ENCODE results near the gene OTUD1.

OTUD1 gene

DNA sequence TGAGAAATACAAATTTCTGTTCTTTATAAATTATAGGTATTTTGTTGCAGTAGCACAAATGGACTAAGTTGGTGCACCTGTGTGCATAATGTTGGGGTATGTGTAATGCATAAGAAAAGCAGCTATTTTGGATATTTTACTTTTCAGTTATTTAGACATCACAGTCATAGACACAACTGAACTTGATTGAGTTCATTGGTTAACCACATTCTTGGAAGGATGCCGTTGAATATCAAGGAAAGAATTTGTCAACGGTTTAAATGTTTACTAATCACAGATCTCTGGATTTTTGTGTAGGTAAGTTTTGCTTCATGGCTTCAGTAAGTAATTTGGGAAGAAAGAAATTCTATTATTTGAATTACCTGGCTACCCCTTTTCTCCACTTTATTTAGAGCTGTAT, 4.1 kb downstream of the OTUD1 start:
- Histone ChIP-seq H3K14ac (ENCODE audit: low read length in 2 of 2) (no peak overlapping the region), H3K4me3 (ENCODE audit: insufficient read depth in 1 of 2, low read depth in 1 of 2, low read length in 2 of 2) (peak overlapping the region in 1 of 2 experiments; percentile 85), H3K27me3 (ENCODE audit: control insufficient read depth in 1 of 2, insufficient read depth in 1 of 2, low read length in 2 of 2) (no peaks in the 10 kb centered on the region), H3K4me1 (ENCODE audit: control insufficient read depth, insufficient read depth, low read depth, low read length) (peaks cover 8% of the 10 kb centered on the region), H2BK120ac (ENCODE audit: low read depth, low read length) (no peak overlapping the region), H2AFZ (ENCODE audit: low read depth, low read length) (no peak overlapping the region), H2BK15ac (ENCODE audit: low read depth, poor library complexity, severe bottlenecking) (no peak overlapping the region), H3K9ac (ENCODE audit: low read length) (no peak overlapping the region), H4K91ac (ENCODE audit: low read length) (no peak overlapping the region), H3K9me3 (ENCODE audit: control insufficient read depth, low read length) (no peaks in the 10 kb centered on the region), H3K23ac (ENCODE audit: low read length in 2 of 2) (no peak overlapping the region), H3K18ac (ENCODE audit: low read depth in 1 of 2, low read length in 2 of 2) (no peak overlapping the region), H3K36me3 (ENCODE audit: control insufficient read depth in 1 of 2, insufficient read depth in 2 of 2, low read depth in 1 of 2, low read length in 2 of 2) (peaks cover 0 to 10% of the 10 kb centered on the region in 2 experiments), H2BK5ac (ENCODE audit: low read depth, low read length, poor library complexity, severe bottlenecking) (no peak overlapping the region), H3K4ac (ENCODE audit: low read depth in 1 of 2, low read length in 2 of 2) (no peak overlapping the region), H4K8ac (ENCODE audit: low read length) (no peak overlapping the region), H3K27ac (ENCODE audit: low read length, poor library complexity, severe bottlenecking) (no peak overlapping the region), H2BK12ac (ENCODE audit: low read length in 2 of 2) (no peak overlapping the region), H3K4me2 (ENCODE audit: low read length, poor library complexity, severe bottlenecking) (no peak overlapping the region), H2AK5ac (ENCODE audit: low read length, severe bottlenecking) (no peak overlapping the region), H3K79me1 (replicated peaks; ENCODE audit: low read length, poor library complexity, severe bottlenecking) (peaks cover 7% of the 10 kb centered on the region)
- WGBS = 70% methylated on average over 2 of the region's 2 CpGs
- DNase-seq = no peak

DNA sequence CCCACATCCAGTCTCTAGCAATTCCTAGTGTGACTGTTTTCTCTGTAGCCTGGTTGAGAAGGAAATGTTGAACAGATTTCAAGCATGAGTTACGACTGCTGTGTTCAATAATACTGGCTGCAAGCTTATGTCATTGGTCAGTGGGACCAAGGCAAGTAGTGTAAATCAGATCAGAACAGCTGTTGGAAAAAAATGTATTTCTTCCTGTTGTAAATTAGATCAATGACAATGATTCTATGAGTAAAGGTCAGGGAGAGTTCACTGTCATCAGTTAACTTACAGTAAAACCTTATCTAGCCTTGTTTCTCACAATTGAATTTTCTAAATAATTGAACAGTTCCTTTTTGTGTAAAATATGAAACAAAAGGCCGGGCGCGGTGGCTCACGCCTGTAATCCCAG, 6.7 kb downstream of the OTUD1 start:
- no peaks in the 10 kb centered on the region for H3K27me3 ChIP-seq (ENCODE audit: control insufficient read depth in 1 of 2, insufficient read depth in 1 of 2, low read length in 2 of 2)
- H3K23ac ChIP-seq (ENCODE audit: low read length in 2 of 2) = no peak overlapping the region
- no peak overlapping the region for H2AK5ac ChIP-seq (ENCODE audit: low read length, severe bottlenecking)
- no peak for DNase-seq
- H3K9me3 ChIP-seq (ENCODE audit: control insufficient read depth, low read length) = no peaks in the 10 kb centered on the region
- H2BK5ac ChIP-seq (ENCODE audit: low read depth, low read length, poor library complexity, severe bottlenecking) = no peak overlapping the region
- H2AFZ ChIP-seq (ENCODE audit: low read depth, low read length) = no peak overlapping the region
- no peak overlapping the region for H2BK12ac ChIP-seq (ENCODE audit: low read length in 2 of 2)
- no peak overlapping the region for H2BK15ac ChIP-seq (ENCODE audit: low read depth, poor library complexity, severe bottlenecking)
- H3K79me1 ChIP-seq (replicated peaks; ENCODE audit: low read length, poor library complexity, severe bottlenecking) = peaks cover 5% of the 10 kb centered on the region
- no peak overlapping the region for H3K14ac ChIP-seq (ENCODE audit: low read length in 2 of 2)
- no peak overlapping the region for H2BK120ac ChIP-seq (ENCODE audit: low read depth, low read length)
- no peak overlapping the region for H3K4me3 ChIP-seq (ENCODE audit: insufficient read depth in 1 of 2, low read depth in 1 of 2, low read length in 2 of 2)
- no peak overlapping the region for H4K91ac ChIP-seq (ENCODE audit: low read length)
- no peak overlapping the region for H4K8ac ChIP-seq (ENCODE audit: low read length)
- peaks cover 3% of the 10 kb centered on the region for H3K4me1 ChIP-seq (ENCODE audit: control insufficient read depth, insufficient read depth, low read depth, low read length)
- H3K18ac ChIP-seq (ENCODE audit: low read depth in 1 of 2, low read length in 2 of 2) = no peak overlapping the region
- no peak overlapping the region for H3K9ac ChIP-seq (ENCODE audit: low read length)
- no peak overlapping the region for H3K27ac ChIP-seq (ENCODE audit: low read length, poor library complexity, severe bottlenecking)
- H3K4ac ChIP-seq (ENCODE audit: low read depth in 1 of 2, low read length in 2 of 2) = no peak overlapping the region
- H3K36me3 ChIP-seq (ENCODE audit: control insufficient read depth in 1 of 2, insufficient read depth in 2 of 2, low read depth in 1 of 2, low read length in 2 of 2) = peaks cover 0 to 10% of the 10 kb centered on the region in 2 experiments
- 94% methylated on average over 5 of the region's 5 CpGs for WGBS
- H3K4me2 ChIP-seq (ENCODE audit: low read length, poor library complexity, severe bottlenecking) = no peak overlapping the region

DNA sequence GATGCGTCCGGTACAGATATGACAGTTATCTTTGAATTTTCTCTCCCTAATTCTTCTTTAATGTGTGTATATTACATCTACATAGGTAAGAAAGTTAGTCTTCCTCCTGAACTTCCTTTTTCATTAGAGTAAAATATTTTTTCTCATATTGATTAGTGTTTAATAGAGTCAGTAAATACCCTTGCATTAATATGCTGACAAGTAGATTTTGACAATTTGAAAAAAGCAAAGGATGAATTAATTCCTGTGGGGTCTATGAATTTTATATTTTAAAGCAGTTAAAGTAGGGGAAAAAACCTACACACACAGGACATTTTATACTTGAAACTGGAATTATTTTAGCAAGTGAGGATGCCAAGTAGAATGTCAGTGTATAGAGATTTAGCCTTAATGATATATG, 9.4 kb downstream of the OTUD1 start:
- no peak overlapping the region for H2AK5ac ChIP-seq (ENCODE audit: low read length, severe bottlenecking)
- H3K14ac ChIP-seq (ENCODE audit: low read length in 2 of 2) = no peak overlapping the region
- no peak overlapping the region for H2BK120ac ChIP-seq (ENCODE audit: low read depth, low read length)
- H3K9ac ChIP-seq (ENCODE audit: low read length) = no peak overlapping the region
- no peak overlapping the region for H2BK15ac ChIP-seq (ENCODE audit: low read depth, poor library complexity, severe bottlenecking)
- H3K4me3 ChIP-seq (ENCODE audit: insufficient read depth in 1 of 2, low read depth in 1 of 2, low read length in 2 of 2) = no peak overlapping the region
- H2BK12ac ChIP-seq (ENCODE audit: low read length in 2 of 2) = no peak overlapping the region
- no peak overlapping the region for H3K23ac ChIP-seq (ENCODE audit: low read length in 2 of 2)
- H3K27me3 ChIP-seq (ENCODE audit: control insufficient read depth in 1 of 2, insufficient read depth in 1 of 2, low read length in 2 of 2) = no peaks in the 10 kb centered on the region
- H3K18ac ChIP-seq (ENCODE audit: low read depth in 1 of 2, low read length in 2 of 2) = no peak overlapping the region
- peaks cover 1% of the 10 kb centered on the region for H3K79me1 ChIP-seq (replicated peaks; ENCODE audit: low read length, poor library complexity, severe bottlenecking)
- H3K27ac ChIP-seq (ENCODE audit: low read length, poor library complexity, severe bottlenecking) = no peak overlapping the region
- H3K4me1 ChIP-seq (ENCODE audit: control insufficient read depth, insufficient read depth, low read depth, low read length) = peaks cover under 1% of the 10 kb centered on the region
- H4K91ac ChIP-seq (ENCODE audit: low read length) = no peak overlapping the region
- H4K8ac ChIP-seq (ENCODE audit: low read length) = no peak overlapping the region
- no peak overlapping the region for H3K4ac ChIP-seq (ENCODE audit: low read depth in 1 of 2, low read length in 2 of 2)
- H3K9me3 ChIP-seq (ENCODE audit: control insufficient read depth, low read length) = no peaks in the 10 kb centered on the region
- WGBS = 100% methylated on average over 2 of the region's 2 CpGs
- DNase-seq = no peak
- no peak overlapping the region for H2BK5ac ChIP-seq (ENCODE audit: low read depth, low read length, poor library complexity, severe bottlenecking)
- H2AFZ ChIP-seq (ENCODE audit: low read depth, low read length) = no peak overlapping the region
- H3K36me3 ChIP-seq (ENCODE audit: control insufficient read depth in 1 of 2, insufficient read depth in 2 of 2, low read depth in 1 of 2, low read length in 2 of 2) = peaks cover 0 to 7% of the 10 kb centered on the region in 2 experiments
- no peak overlapping the region for H3K4me2 ChIP-seq (ENCODE audit: low read length, poor library complexity, severe bottlenecking)

DNA sequence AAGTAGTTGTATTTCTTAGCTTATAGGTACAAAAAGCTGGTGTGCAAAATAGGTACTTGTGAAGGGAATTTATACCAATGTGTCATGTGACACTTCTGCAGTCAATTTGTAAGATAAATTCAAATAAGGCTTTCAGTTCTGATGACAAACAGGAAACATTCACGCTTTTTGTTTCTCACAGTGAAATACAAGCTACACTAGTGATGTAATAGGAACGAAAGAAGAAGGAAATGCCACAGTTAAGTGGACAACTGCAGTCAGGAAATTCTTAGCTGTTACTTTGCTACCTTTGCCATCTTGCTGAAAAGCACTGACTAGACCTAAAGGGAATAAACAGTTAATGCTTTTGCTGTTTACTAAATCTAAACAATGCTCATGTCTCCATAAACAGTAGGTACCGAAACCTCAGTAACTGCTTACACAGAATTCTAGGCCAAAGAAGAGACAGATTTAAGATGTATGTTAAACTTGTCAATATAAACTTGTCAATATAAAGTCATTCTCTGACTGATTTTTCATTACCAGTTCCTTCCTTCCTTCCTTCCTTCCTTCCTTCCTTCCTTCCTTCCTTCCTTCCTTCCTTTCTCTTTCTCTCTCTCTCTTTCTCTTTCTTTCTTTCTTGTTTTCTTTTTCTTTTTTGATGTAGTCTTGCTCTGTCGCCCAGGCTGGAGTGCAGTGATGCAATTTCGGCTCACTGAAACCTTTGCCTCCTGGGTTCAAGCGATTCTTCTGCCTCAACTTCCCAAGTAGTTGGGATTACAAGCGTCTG, 10.1 kb downstream of the OTUD1 start:
- Histone ChIP-seq H4K8ac (ENCODE audit: low read length) (no peak overlapping the region), H3K4me2 (ENCODE audit: low read length, poor library complexity, severe bottlenecking) (no peak overlapping the region), H3K9ac (ENCODE audit: low read length) (no peak overlapping the region), H3K36me3 (ENCODE audit: control insufficient read depth in 1 of 2, insufficient read depth in 2 of 2, low read depth in 1 of 2, low read length in 2 of 2) (peaks cover 0 to 5% of the 10 kb centered on the region in 2 experiments), H3K18ac (ENCODE audit: low read depth in 1 of 2, low read length in 2 of 2) (no peak overlapping the region), H3K27me3 (ENCODE audit: control insufficient read depth in 1 of 2, insufficient read depth in 1 of 2, low read length in 2 of 2) (no peaks in the 10 kb centered on the region), H3K4me1 (ENCODE audit: control insufficient read depth, insufficient read depth, low read depth, low read length) (no peaks in the 10 kb centered on the region), H2BK15ac (ENCODE audit: low read depth, poor library complexity, severe bottlenecking) (no peak overlapping the region), H3K4me3 (ENCODE audit: insufficient read depth in 1 of 2, low read depth in 1 of 2, low read length in 2 of 2) (no peak overlapping the region), H2BK120ac (ENCODE audit: low read depth, low read length) (no peak overlapping the region), H2BK5ac (ENCODE audit: low read depth, low read length, poor library complexity, severe bottlenecking) (no peak overlapping the region), H3K4ac (ENCODE audit: low read depth in 1 of 2, low read length in 2 of 2) (no peak overlapping the region), H3K9me3 (ENCODE audit: control insufficient read depth, low read length) (no peaks in the 10 kb centered on the region), H4K91ac (ENCODE audit: low read length) (no peak overlapping the region), H3K14ac (ENCODE audit: low read length in 2 of 2) (no peak overlapping the region), H3K79me1 (replicated peaks; ENCODE audit: low read length, poor library complexity, severe bottlenecking) (no peaks in the 10 kb centered on the region), H2BK12ac (ENCODE audit: low read length in 2 of 2) (no peak overlapping the region), H3K23ac (ENCODE audit: low read length in 2 of 2) (no peak overlapping the region), H3K27ac (ENCODE audit: low read length, poor library complexity, severe bottlenecking) (no peak overlapping the region), H2AFZ (ENCODE audit: low read depth, low read length) (no peak overlapping the region), H2AK5ac (ENCODE audit: low read length, severe bottlenecking) (no peak overlapping the region)
- WGBS = 94% methylated on average over 4 of the region's 7 CpGs
- peak; percentile 78 for DNase-seq
